CD4-positive, alpha-beta memory T cell (primary cell): ENCODE measurements around the gene STX16. TPM values are rescaled to one million over a fixed set of nuclear protein-coding genes. Genes with fewer than 3 reads are reported as not detected.
A peak's percentile ranks its signal among the peaks of the same experiment; 100 is the strongest.

Experiments used
- CTCF ChIA-PET: fragments of 350-600 bp; sonication (Branson Sonifier 250); formaldehyde crosslinking; loops from one replicate; lab custom pipeline; 2021; ENCODE audit warnings: inconsistent platforms; ENCODE audit not compliant: partially characterized antibody; lab: Charles Lee
- POLR2A ChIA-PET: fragments of 350-600 bp; sonication (Branson Sonifier 250); formaldehyde crosslinking; loops from one replicate; lab custom pipeline; 2021; ENCODE audit not compliant: partially characterized antibody; lab: Charles Lee
- DNase-seq, 5 donors: peaks; one replicate each; pipeline versions ENCODE4 v3.0.0 to v3.0.0-alpha.2; 2020 to 2022; ENCODE audit warnings: mixed read lengths in 1 of 5
- H3K27ac ChIP-seq: one replicate; pipeline ENCODE4 v1.7.0; 2013; ENCODE audit warnings: low read depth, low read length
- H3K27me3 ChIP-seq: 2 replicates; pipeline ENCODE4 v1.7.0; 2013; ENCODE audit warnings: mild to moderate bottlenecking, low read length, moderate library complexity; ENCODE audit not compliant: insufficient read depth
- H3K36me3 ChIP-seq: 2 replicates; pipeline ENCODE4 v1.7.0; 2013; ENCODE audit warnings: mild to moderate bottlenecking, low read length, moderate library complexity; ENCODE audit not compliant: insufficient read depth
- H3K4me1 ChIP-seq: 2 replicates; pipeline ENCODE4 v1.7.0; 2013; ENCODE audit warnings: mild to moderate bottlenecking, low read length, moderate library complexity; ENCODE audit not compliant: insufficient read depth
- H3K4me3 ChIP-seq, 2 donors: one replicate each; pipeline ENCODE4 v1.7.0; 2013; ENCODE audit warnings: low read length in 2 of 2, mild to moderate bottlenecking in 1 of 2
- H3K9me3 ChIP-seq, 2 donors: one replicate each; pipeline ENCODE4 v1.7.0; 2013; ENCODE audit warnings: low read length in 2 of 2, control low read depth in 1 of 2; ENCODE audit not compliant: control insufficient read depth in 1 of 2
- H3K27ac Mint-ChIP-seq, 7 donors: one replicate each; pipeline ENCODE4 v1.8.0; 2020 to 2021; ENCODE audit warnings: mixed read lengths in 7 of 7, mild to moderate bottlenecking in 6 of 7, inconsistent platforms in 3 of 7, moderate library complexity in 3 of 7
- H3K27me3 Mint-ChIP-seq, 2 donors: one replicate each; pipeline ENCODE4 v1.8.0; 2020 to 2021; ENCODE audit warnings: mixed read lengths in 2 of 2
- H3K36me3 Mint-ChIP-seq, 2 donors: one replicate each; pipeline ENCODE4 v1.8.0; 2020 to 2021; ENCODE audit warnings: mixed read lengths in 2 of 2, inconsistent platforms in 1 of 2, mild to moderate bottlenecking in 1 of 2
- H3K4me1 Mint-ChIP-seq, 4 donors: one replicate each; pipeline ENCODE4 v1.8.0; 2020 to 2021; ENCODE audit warnings: mixed read lengths in 4 of 4, mild to moderate bottlenecking in 1 of 4
- H3K4me3 Mint-ChIP-seq, 8 donors: one replicate each; pipeline ENCODE4 v1.8.0; 2020 to 2021; ENCODE audit warnings: mixed read lengths in 8 of 8, mild to moderate bottlenecking in 7 of 8, moderate library complexity in 6 of 8, inconsistent platforms in 3 of 8
- H3K9me3 Mint-ChIP-seq, 8 donors: one replicate each; pipeline ENCODE4 v1.8.0; 2020 to 2021; ENCODE audit warnings: mixed read lengths in 8 of 8, mild to moderate bottlenecking in 5 of 8, inconsistent platforms in 3 of 8, moderate library complexity in 1 of 8
- intact Hi-C: fragments of 100-400 bp; cut with micrococcal nuclease; formaldehyde crosslinking; loops from one replicate; pipeline ENCODE4 v1.15.1; 2023
- polyA plus RNA-seq, 2 donors: library from polyadenylated mRNA; unstranded; fragments of 300-500 nt; fragmentation: Illumina TruSeq; gene quantifications; one replicate each; pipeline ENCODE4 v1.2.3, GENCODE V29; 2021
- total RNA-seq, 2 experiments: library from RNA; stranded (reverse); gene quantifications; one replicate each; pipeline ENCODE4 v1.2.3, GENCODE V29; 2021

STX16 gene
- 100 to 1,000 TPM; 158 to 167 TPM for total RNA-seq
- 10 to 100 TPM; 16.5 to 24.5 TPM for polyA plus RNA-seq

- Histone ChIP-seq H3K4me1 (peaks cover 38% of the 10 kb centered on the region), H3K27ac (peak within 1 kb of the TSS; percentile 94), H3K9me3 (no peaks in the 10 kb centered on the region), H3K36me3 (no peaks in the 10 kb centered on the region), H3K4me3 (peak within 1 kb of the TSS; percentile 94 to 96), H3K27me3 (no peaks in the 10 kb centered on the region)
- ChIA-PET POLR2A (interaction anchor here (0.6 to 4.4 kb wide), 39 partner anchors 9 to 1289 kb away, joined by 3 to 112 read pairs (median 5); partner anchors contain the start of genes ATP5F1E, FAM217B, GNAS and GNAS-AS1), CTCF (interaction anchor here (0.7 to 2.5 kb wide), 20 partner anchors 8 to 1032 kb away, joined by 3 to 12 read pairs (median 5); partner anchors contain the start of genes GNAS, NPEPL1 and VAPB)
- peak within 1 kb of the TSS; percentile 97 to 100 (median 99) for H3K27ac Mint-ChIP-seq
- peaks cover 0 to 29% of the 10 kb centered on the region in 2 donors for H3K36me3 Mint-ChIP-seq
- peaks cover 0 to 1% of the 10 kb centered on the region in 2 donors for H3K27me3 Mint-ChIP-seq
- DNase-seq: peak; percentile 81 to 87 (median 82)
- intact Hi-C loops: loop anchor here (1.0 to 10.0 kb wide), 8 partner anchors 186 to 1256 kb away; partner anchors contain the start of genes GNAS, NELFCD, RBM38 and VAPB
- peak within 1 kb of the TSS; percentile 98 to 99 (median 99) for H3K4me3 Mint-ChIP-seq
- H3K4me1 Mint-ChIP-seq: peaks cover 9 to 45% (median 20%) of the 10 kb centered on the region in 4 donors
- H3K9me3 Mint-ChIP-seq: no peaks in the 10 kb centered on the region
Measured at GRCh38 chr20:58650776-58651558, at the start of gene STX16. Gene STX16 (plus strand): TSS chr20:58651283. CDS start chr20:58652007, 724 bp downstream.

- H3K36me3 Mint-ChIP-seq: no peaks in the 10 kb centered on the region
- H3K27me3 ChIP-seq: no peaks in the 10 kb centered on the region
- POLR2A ChIA-PET: no interaction called here
- H3K27me3 Mint-ChIP-seq: peaks cover 0 to 4% of the 10 kb centered on the region in 2 donors
- DNase-seq: no peak
- intact Hi-C loops: no loop called here
- H3K4me3 ChIP-seq: no peak overlapping the region
- CTCF ChIA-PET: no interaction called here
- no peak overlapping the region for H3K27ac Mint-ChIP-seq
- no peak overlapping the region for H3K4me3 Mint-ChIP-seq
- H3K4me1 ChIP-seq: no peaks in the 10 kb centered on the region
- peaks cover 0 to 6% (median 0%) of the 10 kb centered on the region in 8 donors for H3K9me3 Mint-ChIP-seq
- H3K4me1 Mint-ChIP-seq: no peaks in the 10 kb centered on the region
- H3K9me3 ChIP-seq: no peaks in the 10 kb centered on the region
- no peak overlapping the region for H3K27ac ChIP-seq
- H3K36me3 ChIP-seq: no peaks in the 10 kb centered on the region
Measured at GRCh38 chr20:58602124-58602523, 49.0 kb upstream of the STX16 start.

- Mint-ChIP-seq H3K36me3 (no peaks in the 10 kb centered on the region), H3K4me3 (no peak overlapping the region), H3K9me3 (peaks cover 0 to 6% (median 0%) of the 10 kb centered on the region in 8 donors), H3K27me3 (peaks cover 0 to 2% of the 10 kb centered on the region in 2 donors), H3K4me1 (no peaks in the 10 kb centered on the region), H3K27ac (no peak overlapping the region)
- Histone ChIP-seq H3K27ac (no peak overlapping the region), H3K4me1 (no peaks in the 10 kb centered on the region), H3K27me3 (no peaks in the 10 kb centered on the region), H3K9me3 (no peaks in the 10 kb centered on the region), H3K4me3 (no peak overlapping the region), H3K36me3 (no peaks in the 10 kb centered on the region)
- intact Hi-C loops: no loop called here
- DNase-seq: no peak
- ChIA-PET CTCF (no interaction called here), POLR2A (no interaction called here)
Measured at GRCh38 chr20:58603721-58604120, 47.4 kb upstream of the STX16 start.

- CTCF ChIA-PET: no interaction called here
- H3K36me3 Mint-ChIP-seq: no peaks in the 10 kb centered on the region
- POLR2A ChIA-PET: no interaction called here
Measured at GRCh38 chr20:58604128-58604881, 46.8 kb upstream of the STX16 start.

GRCh38 chr20:58605292-58606065, 45.6 kb upstream of the STX16 start:
- POLR2A ChIA-PET: no interaction called here
- H3K4me1 Mint-ChIP-seq: no peaks in the 10 kb centered on the region

More at GRCh38 chr20:58604128-58604881, 46.8 kb upstream of the STX16 start:
- H3K27me3 Mint-ChIP-seq: peaks cover 0 to 2% of the 10 kb centered on the region in 2 donors
- H3K27ac Mint-ChIP-seq: no peak overlapping the region
- intact Hi-C loops: no loop called here
- H3K27me3 ChIP-seq: no peaks in the 10 kb centered on the region
- H3K4me3 ChIP-seq: no peak overlapping the region
- no peaks in the 10 kb centered on the region for H3K4me1 ChIP-seq
- no peak overlapping the region for H3K27ac ChIP-seq
- H3K9me3 ChIP-seq: no peaks in the 10 kb centered on the region
- no peaks in the 10 kb centered on the region for H3K36me3 ChIP-seq
- H3K4me1 Mint-ChIP-seq: no peaks in the 10 kb centered on the region
- H3K4me3 Mint-ChIP-seq: no peak overlapping the region
- DNase-seq: no peak
- H3K9me3 Mint-ChIP-seq: peaks cover 0 to 6% (median 0%) of the 10 kb centered on the region in 8 donors

GRCh38 chr20:58606184-58606583, 44.9 kb upstream of the STX16 start:
- H3K36me3 Mint-ChIP-seq: no peaks in the 10 kb centered on the region

More at GRCh38 chr20:58605292-58606065, 45.6 kb upstream of the STX16 start:
- Mint-ChIP-seq H3K36me3 (no peaks in the 10 kb centered on the region), H3K27me3 (peaks cover 0 to 2% of the 10 kb centered on the region in 2 donors), H3K9me3 (peaks cover 0 to 6% (median 0%) of the 10 kb centered on the region in 8 donors), H3K4me3 (no peak overlapping the region), H3K27ac (no peak overlapping the region)
- CTCF ChIA-PET: no interaction called here
- Histone ChIP-seq H3K27me3 (no peaks in the 10 kb centered on the region), H3K36me3 (no peaks in the 10 kb centered on the region), H3K4me3 (no peak overlapping the region), H3K9me3 (no peaks in the 10 kb centered on the region), H3K27ac (no peak overlapping the region), H3K4me1 (no peaks in the 10 kb centered on the region)
- no peak for DNase-seq
- intact Hi-C loops: no loop called here

More at GRCh38 chr20:58606184-58606583, 44.9 kb upstream of the STX16 start:
- H3K9me3 Mint-ChIP-seq: peaks cover 0 to 6% (median 0%) of the 10 kb centered on the region in 8 donors
- no peaks in the 10 kb centered on the region for H3K4me1 ChIP-seq
- H3K27me3 ChIP-seq: no peaks in the 10 kb centered on the region
- H3K36me3 ChIP-seq: no peaks in the 10 kb centered on the region
- DNase-seq: no peak
- H3K27ac Mint-ChIP-seq: no peak overlapping the region
- no peak overlapping the region for H3K4me3 Mint-ChIP-seq
- ChIA-PET POLR2A (no interaction called here), CTCF (no interaction called here)
- no peak overlapping the region for H3K4me3 ChIP-seq
- intact Hi-C loops: no loop called here
- no peaks in the 10 kb centered on the region for H3K9me3 ChIP-seq
- H3K27me3 Mint-ChIP-seq: peaks cover 0 to 2% of the 10 kb centered on the region in 2 donors
- no peak overlapping the region for H3K27ac ChIP-seq
- no peaks in the 10 kb centered on the region for H3K4me1 Mint-ChIP-seq
